Caco-2 (cell line): ENCODE data around the gene CFAP61. TPM values are rescaled to one million over a fixed set of nuclear protein-coding genes. Genes with fewer than 3 reads are reported as not detected.

ENCODE experiments used
- BruUV-seq: library from RNA; stranded (reverse); fragments of 400-500 nt; replicated peaks from 2 replicates; lab custom pipeline; 2021; lab: Mats Ljungman, UMichigan
- CTCF ChIA-PET: fragments of 300-600 bp; sonication (Branson Sonifier 250); formaldehyde crosslinking; loops from one replicate; lab custom pipeline; 2022; ENCODE audit warnings: antibody characterized with exemption; lab: Charles Lee
- POLR2A ChIA-PET: fragments of 300-600 bp; sonication (Branson Sonifier 250); formaldehyde crosslinking; loops from one replicate; lab custom pipeline; 2022; ENCODE audit warnings: antibody characterized with exemption; lab: Charles Lee
- DNase-seq, 2 experiments: peaks; one replicate each; pipeline versions ENCODE4 v3.0.0 to v3.0.0-alpha.2; 2020 to 2022
- H3K27me3 ChIP-seq: replicated peaks from 2 replicates; pipeline ENCODE4 v1.6.0; 2011; ENCODE audit warnings: low read length; ENCODE audit not compliant: control insufficient read depth, insufficient read depth
- H3K36me3 ChIP-seq: 2 replicates; pipeline ENCODE4 v1.5.1; 2011; ENCODE audit warnings: low read length; ENCODE audit not compliant: control insufficient read depth, insufficient read depth
- H3K4me1 ChIP-seq: fragments of 250-450 bp; sonication (Bioruptor Pico); 2 replicates; pipeline ENCODE4 v1.5.1; 2020; ENCODE audit warnings: mild to moderate bottlenecking
- H3K4me3 ChIP-seq: 2 replicates; pipeline ENCODE4 v1.5.1; 2011; ENCODE audit warnings: low read depth, mild to moderate bottlenecking, control low read depth, low read length
- H3K9me3 ChIP-seq: fragments of 250-450 bp; sonication (Bioruptor Pico); 2 replicates; pipeline ENCODE4 v1.5.1; 2020; ENCODE audit warnings: mild to moderate bottlenecking, moderate library complexity
- H3K27ac Mint-ChIP-seq: one replicate; pipeline ENCODE4 v1.8.0; 2022; ENCODE audit warnings: mixed read lengths; ENCODE audit not compliant: unreplicated experiment
- H3K27me3 Mint-ChIP-seq: one replicate; pipeline ENCODE4 v1.8.0; 2022; ENCODE audit warnings: mixed read lengths; ENCODE audit not compliant: insufficient read depth, unreplicated experiment
- H3K36me3 Mint-ChIP-seq: one replicate; pipeline ENCODE4 v1.8.0; 2022; ENCODE audit warnings: mild to moderate bottlenecking, mixed read lengths; ENCODE audit not compliant: insufficient read depth, unreplicated experiment
- H3K4me1 Mint-ChIP-seq: one replicate; pipeline ENCODE4 v1.8.0; 2022; ENCODE audit warnings: low read depth, mixed read lengths; ENCODE audit not compliant: unreplicated experiment
- H3K4me3 Mint-ChIP-seq: one replicate; pipeline ENCODE4 v1.8.0; 2022; ENCODE audit warnings: mild to moderate bottlenecking, moderate library complexity, mixed read lengths; ENCODE audit not compliant: unreplicated experiment
- H3K9me3 Mint-ChIP-seq: one replicate; pipeline ENCODE4 v1.8.0; 2022; ENCODE audit warnings: mixed read lengths; ENCODE audit not compliant: unreplicated experiment
- CTCF ChIP-seq, 2 experiments: fragments of 200-600 bp in 1 of 2; IDR thresholded peaks; 1 replicate in 1 of 2; 2 replicates in 1 of 2; pipeline versions ENCODE4 v1.5.1 to v1.8.0; 2011 to 2022; ENCODE audit warnings: antibody characterized with exemption in 1 of 2, control low read depth in 1 of 2, inconsistent platforms in 1 of 2, low read depth in 1 of 2, low read length in 1 of 2, mild to moderate bottlenecking in 1 of 2, moderate library complexity in 1 of 2; ENCODE audit not compliant: insufficient read depth in 1 of 2, severe bottlenecking in 1 of 2, unreplicated experiment in 1 of 2
- intact Hi-C: fragments of 100-400 bp; cut with micrococcal nuclease; formaldehyde crosslinking; loops from one replicate; pipeline ENCODE4 v1.10.0; 2022; ENCODE audit not compliant: unreplicated experiment
- total RNA-seq: library from RNA; stranded (reverse); gene quantifications from 2 replicates; pipeline ENCODE4 v1.2.3, GENCODE V29; 2022

Gene CFAP61
- total RNA-seq, 1 experiment from 2014 or later, result not detected

DNA sequence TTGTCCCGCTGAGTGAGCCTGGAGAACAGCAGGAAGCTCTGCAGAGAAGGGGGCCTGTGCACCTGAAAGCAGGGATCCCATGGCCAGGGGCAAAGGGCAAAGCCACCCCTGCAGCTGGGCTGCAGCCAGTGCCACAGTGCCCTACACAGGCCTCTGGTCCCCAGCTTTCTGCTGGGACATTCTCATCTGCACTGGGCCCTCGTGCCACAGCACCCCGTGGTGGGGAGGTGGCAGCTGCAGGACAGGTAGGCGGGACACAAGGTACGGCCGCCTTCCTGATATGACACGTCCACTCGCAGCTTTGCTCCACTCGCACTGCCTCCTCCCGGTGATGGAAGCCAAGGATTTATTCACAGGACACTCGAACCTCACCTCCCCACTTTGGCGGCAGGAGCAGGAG, 342.8 kb downstream of the CFAP61 start:
- no peaks in the 10 kb centered on the region for H3K36me3 Mint-ChIP-seq
- POLR2A ChIA-PET, result no interaction called here

DNA sequence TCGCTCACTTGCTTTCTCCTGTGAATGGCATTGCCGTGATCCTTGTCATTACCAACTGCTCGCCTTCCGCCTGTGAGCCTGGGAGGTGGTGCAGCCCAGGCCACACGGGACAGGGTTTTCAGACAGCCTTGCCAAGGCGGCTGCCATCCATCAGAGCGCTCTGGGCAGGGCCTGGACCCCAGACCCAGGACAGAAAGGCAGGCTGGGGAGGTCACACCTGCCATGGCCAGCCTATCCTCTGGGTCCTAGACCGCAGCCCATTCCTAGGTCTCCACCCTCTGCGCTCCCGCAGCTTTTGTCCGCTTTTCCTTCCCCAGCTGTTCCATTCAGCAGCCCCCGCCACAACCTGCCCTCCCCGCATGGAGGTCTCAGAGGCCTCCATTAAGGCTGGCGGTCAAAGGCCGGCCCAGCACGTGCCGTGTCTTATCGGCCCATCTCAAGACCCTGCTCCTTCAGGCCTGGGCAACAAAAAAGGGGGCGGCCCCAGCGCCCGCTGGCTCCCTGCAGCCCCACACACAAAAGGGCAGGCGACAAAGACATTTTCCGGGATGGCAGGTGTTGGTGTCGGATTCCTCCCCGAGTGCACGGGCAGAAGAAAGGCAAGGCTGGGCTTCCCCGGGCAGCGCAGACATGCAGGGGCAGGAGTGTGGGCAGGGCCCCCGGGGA, 343.7 kb downstream of the CFAP61 start:
- no peak for TF ChIP-seq CTCF (IDR thresholded peaks at IDR 0.05; ENCODE audit: insufficient read depth in 1 of 2, low read depth in 1 of 2, low read length in 1 of 2, severe bottlenecking in 1 of 2, unreplicated experiment in 1 of 2)
- no peaks in the 10 kb centered on the region for H3K27me3 ChIP-seq
- POLR2A ChIA-PET, result no interaction called here
- Mint-ChIP-seq H3K36me3 (no peaks in the 10 kb centered on the region), H3K4me3 (no peak overlapping the region), H3K4me1 (peaks cover 7% of the 10 kb centered on the region), H3K27me3 (no peaks in the 10 kb centered on the region), H3K27ac (no peak overlapping the region), H3K9me3 (no peaks in the 10 kb centered on the region)
- no peaks in the 10 kb centered on the region for H3K9me3 ChIP-seq
- DNase-seq, result no peak
- H3K36me3 ChIP-seq, result no peaks in the 10 kb centered on the region; the same call in 1 of the 2 replicates
- H3K4me3 ChIP-seq, result no peak overlapping the region
- intact Hi-C loops, result no loop called here
- H3K4me1 ChIP-seq, result 0 out of 2 replicates have a peak, but pooled peaks cover 4% of the 10 kb centered on the region
- no TSS peak for BruUV-seq
- CTCF ChIA-PET, result no interaction called here

More for the DNA sequence above, 342.8 kb downstream of the CFAP61 start:
- Mint-ChIP-seq H3K27ac (no peak overlapping the region), H3K4me3 (no peak overlapping the region), H3K27me3 (no peaks in the 10 kb centered on the region), H3K9me3 (no peaks in the 10 kb centered on the region), H3K4me1 (peaks cover 6% of the 10 kb centered on the region)
- no TSS peak for BruUV-seq
- no peak for DNase-seq
- Histone ChIP-seq H3K36me3 (no peaks in the 10 kb centered on the region; the same call in 1 of the 2 replicates), H3K4me3 (no peak overlapping the region), H3K4me1 (0 out of 2 replicates have a peak, but pooled peaks cover 4% of the 10 kb centered on the region), H3K9me3 (no peaks in the 10 kb centered on the region), H3K27me3 (no peaks in the 10 kb centered on the region)
- CTCF ChIA-PET, result no interaction called here
- intact Hi-C loops, result no loop called here
- no peak for TF ChIP-seq CTCF (IDR thresholded peaks at IDR 0.05; ENCODE audit: insufficient read depth in 1 of 2, low read depth in 1 of 2, low read length in 1 of 2, severe bottlenecking in 1 of 2, unreplicated experiment in 1 of 2)

GRCh38 chr20:20396794-20397193, 344.5 kb downstream of the CFAP61 start:
- no TSS peak for BruUV-seq
- peaks cover 7% of the 10 kb centered on the region for H3K4me1 Mint-ChIP-seq
- H3K27me3 ChIP-seq, result no peaks in the 10 kb centered on the region
- H3K27me3 Mint-ChIP-seq, result no peaks in the 10 kb centered on the region
- H3K9me3 Mint-ChIP-seq, result no peaks in the 10 kb centered on the region
- no peaks in the 10 kb centered on the region for H3K36me3 Mint-ChIP-seq
- no peak overlapping the region for H3K27ac Mint-ChIP-seq
- ChIA-PET POLR2A (no interaction called here), CTCF (no interaction called here)
- H3K9me3 ChIP-seq, result no peaks in the 10 kb centered on the region
- no peak overlapping the region for H3K4me3 Mint-ChIP-seq
- DNase-seq, result no peak
- no peaks in the 10 kb centered on the region; the same call in 1 of the 2 replicates for H3K36me3 ChIP-seq
- TF ChIP-seq CTCF (IDR thresholded peaks at IDR 0.05; ENCODE audit: insufficient read depth in 1 of 2, low read depth in 1 of 2, low read length in 1 of 2, severe bottlenecking in 1 of 2, unreplicated experiment in 1 of 2), result no peak
- H3K4me3 ChIP-seq, result no peak overlapping the region
- intact Hi-C loops, result no loop called here
- H3K4me1 ChIP-seq, result 0 out of 2 replicates have a peak, but pooled peaks cover 4% of the 10 kb centered on the region
